GM23338 (cell line): ENCODE results near the gene S1PR2. TPM values are rescaled to one million over a fixed set of nuclear protein-coding genes. Genes with fewer than 3 reads are reported as not detected.

Experiments used
- ATAC-seq: fragments of 200-7000 bp; cut with Tn5 transposase; 3 replicates; pipeline ENCODE4 v1.9.1; 2020
- DNase-seq: peaks from one replicate; pipeline ENCODE4 v3.0.0-alpha.2; 2015; ENCODE audit warnings: low spot score
- H2AFZ ChIP-seq: fragments of 200-600 bp; sonication (generic); 2 replicates; pipeline ENCODE4 v1.8.0; 2016; ENCODE audit warnings: antibody characterized with exemption, mild to moderate bottlenecking, moderate library complexity
- H3F3A ChIP-seq: fragments of 200-600 bp; sonication (generic); replicated peaks from 2 replicates; pipeline ENCODE4 v1.8.0; 2017; ENCODE audit warnings: antibody characterized with exemption, mixed run types, low read depth
- H3K27ac ChIP-seq: fragments of 200-600 bp; sonication (generic); 2 replicates; pipeline ENCODE4 v1.6.1; 2016; ENCODE audit warnings: low read depth
- H3K27me3 ChIP-seq: fragments of 200-600 bp; sonication (generic); 2 replicates; pipeline ENCODE4 v1.8.0; 2016; ENCODE audit warnings: mild to moderate bottlenecking, mixed run types, moderate library complexity; ENCODE audit not compliant: insufficient read depth
- H3K36me3 ChIP-seq: fragments of 200-600 bp; sonication (generic); 2 replicates; pipeline ENCODE4 v1.8.0; 2016; ENCODE audit warnings: mild to moderate bottlenecking; ENCODE audit not compliant: insufficient read depth
- H3K4me1 ChIP-seq: fragments of 200-600 bp; sonication (generic); 2 replicates; pipeline ENCODE4 v1.8.0; 2016; ENCODE audit warnings: mild to moderate bottlenecking, moderate library complexity; ENCODE audit not compliant: insufficient read depth
- H3K4me2 ChIP-seq: fragments of 200-600 bp; sonication (generic); 2 replicates; pipeline ENCODE4 v1.7.1; 2017; ENCODE audit warnings: mixed run types
- H3K4me3 ChIP-seq: fragments of 200-600 bp; sonication (generic); 2 replicates; pipeline ENCODE4 v1.6.1; 2016; ENCODE audit warnings: mixed run types
- H3K79me2 ChIP-seq: fragments of 200-600 bp; sonication (generic); replicated peaks from 2 replicates; pipeline ENCODE4 v1.8.0; 2017; ENCODE audit warnings: mild to moderate bottlenecking; ENCODE audit not compliant: insufficient read depth
- H3K9me2 ChIP-seq: fragments of 200-600 bp; sonication (generic); 2 replicates; pipeline ENCODE4 v1.8.0; 2017; ENCODE audit not compliant: insufficient read depth
- H4K20me1 ChIP-seq: fragments of 200-600 bp; sonication (generic); replicated peaks from 2 replicates; pipeline ENCODE4 v1.8.0; 2017; ENCODE audit warnings: mild to moderate bottlenecking; ENCODE audit not compliant: insufficient read depth
- H3K27ac Mint-ChIP-seq: 2 replicates; pipeline ENCODE4 v1.8.0; 2020; ENCODE audit warnings: inconsistent platforms, mild to moderate bottlenecking, moderate library complexity, mixed read lengths
- H3K27me3 Mint-ChIP-seq: 3 replicates; pipeline ENCODE4 v1.8.0; 2022; ENCODE audit warnings: low read depth, mild to moderate bottlenecking, moderate library complexity, mixed read lengths, inconsistent platforms; ENCODE audit not compliant: insufficient read depth, poor library complexity
- H3K36me3 Mint-ChIP-seq: 3 replicates; pipeline ENCODE4 v1.8.0; 2021; ENCODE audit warnings: low read depth, mild to moderate bottlenecking, inconsistent platforms, moderate library complexity, mixed read lengths
- H3K4me1 Mint-ChIP-seq: 3 replicates; pipeline ENCODE4 v1.8.0; 2020; ENCODE audit warnings: mild to moderate bottlenecking, inconsistent platforms, mixed read lengths
- H3K4me3 Mint-ChIP-seq: 3 replicates; pipeline ENCODE4 v1.8.0; 2021; ENCODE audit warnings: moderate library complexity, mild to moderate bottlenecking, inconsistent platforms, mixed read lengths
- H3K9me3 Mint-ChIP-seq: 3 replicates; pipeline ENCODE4 v1.8.0; 2020; ENCODE audit warnings: moderate library complexity, mild to moderate bottlenecking, inconsistent platforms, mixed read lengths
- CREB1 ChIP-seq: fragments of 250-450 bp; sonication (Bioruptor Pico); IDR thresholded peaks from 2 replicates; pipeline ENCODE4 v1.5.0; 2020; ENCODE audit warnings: low read depth, mild to moderate bottlenecking, moderate library complexity
- CTCF ChIP-seq, 2 experiments: fragments of 200-600 bp in 1 of 2; sonication (generic) in 1 of 2; conservative IDR thresholded peaks; 2 replicates each; pipeline versions ENCODE4 v1.5.1 to v1.6.1; 2016 to 2017; ENCODE audit warnings: antibody characterized with exemption in 2 of 2, low read depth in 2 of 2, mild to moderate bottlenecking in 2 of 2, moderate library complexity in 1 of 2
- ETS1 ChIP-seq: IDR thresholded peaks from 2 replicates; pipeline ENCODE4 v1.6.1; 2016; ENCODE audit warnings: antibody characterized with exemption
- EZH2 ChIP-seq: fragments of 200-600 bp; sonication (generic); IDR thresholded peaks from one replicate; pipeline ENCODE4 v1.8.0; 2017; ENCODE audit warnings: antibody characterized with exemption, mild to moderate bottlenecking, low read depth; ENCODE audit not compliant: unreplicated experiment
- JUNB ChIP-seq: IDR thresholded peaks from one replicate; pipeline ENCODE4 v1.6.1; 2016; ENCODE audit warnings: antibody characterized with exemption; ENCODE audit not compliant: unreplicated experiment
- NANOG ChIP-seq: IDR thresholded peaks from 2 replicates; pipeline ENCODE4 v1.6.1; 2016; ENCODE audit warnings: antibody characterized with exemption, borderline replicate concordance
- POLR2AphosphoS5 ChIP-seq: IDR thresholded peaks from 2 replicates; pipeline ENCODE4 v1.6.1; 2016; ENCODE audit warnings: antibody characterized with exemption, low read depth
- STAT1 ChIP-seq: IDR thresholded peaks from one replicate; pipeline ENCODE4 v1.6.1; 2016; ENCODE audit warnings: antibody characterized with exemption; ENCODE audit not compliant: unreplicated experiment
- ZNF114 ChIP-seq: fragments of 250-450 bp; sonication (Bioruptor Pico); IDR thresholded peaks from 2 replicates; pipeline ENCODE4 v1.5.0; 2020; ENCODE audit warnings: mild to moderate bottlenecking, moderate library complexity
- ZNF462 ChIP-seq: fragments of 250-450 bp; sonication (Bioruptor Pico); IDR thresholded peaks from 2 replicates; pipeline ENCODE4 v1.5.0; 2020; ENCODE audit warnings: mild to moderate bottlenecking, moderate library complexity
- long read RNA-seq: library from polyadenylated mRNA; unstranded; transcript quantifications from one replicate; pipeline ENCODE4 v2.0.0, GENCODE V29; 2020; ENCODE audit not compliant: unreplicated experiment
- polyA plus RNA-seq: library from polyadenylated mRNA; unstranded; fragments of >200 nt; fragmentation: Nextera tagmentation; extraction: Ambion mirVana; gene quantifications from 2 replicates; pipeline ENCODE4 v1.2.1, GENCODE V29; 2016
- total RNA-seq: library from RNA; depleted of rRNA; stranded (reverse); fragments of >200 nt; shearing (Covaris generic); gene quantifications from 2 replicates; pipeline ENCODE4 v1.2.3, GENCODE V29; 2014; rRNA removed

S1PR2 gene
- 13.2 and 13.9 TPM in 2 replicates for total RNA-seq
- 8.9 and 9.2 TPM in 2 replicates for polyA plus RNA-seq
- long read RNA-seq, partial matches to known transcripts = 0 of 13 reads
- long read RNA-seq, other reads (novel, unspliced or antisense) = 12 of 13 reads

- H3K9me3 Mint-ChIP-seq = no peaks in the 10 kb centered on the region
- peaks cover 13% of the 10 kb centered on the region for H3K27me3 Mint-ChIP-seq
- no peaks in the 10 kb centered on the region for H3K36me3 ChIP-seq
- H3K4me1 Mint-ChIP-seq = peaks cover 15% of the 10 kb centered on the region
- no peaks in the 10 kb centered on the region for H3K9me2 ChIP-seq
- no peaks in the 10 kb centered on the region for H3K27me3 ChIP-seq
- peaks cover 3% of the 10 kb centered on the region for H3K4me1 ChIP-seq
- peaks cover 8% of the 10 kb centered on the region; the same call in 1 of the 2 replicates for H3K79me2 ChIP-seq
- H3F3A ChIP-seq = peaks cover 8% of the 10 kb centered on the region
- peak within 1 kb of the TSS; percentile 84 for H3K27ac ChIP-seq
- TF ChIP-seq POLR2AphosphoS5 (peak; percentile 69), CREB1 (peak; percentile 97), CTCF (conservative IDR thresholded peaks at IDR 0.05; ENCODE audit: low read depth in 2 of 2) (no peak)
- H3K4me2 ChIP-seq = peak within 1 kb of the TSS; percentile 90
- H2AFZ ChIP-seq = peak within 1 kb of the TSS; percentile 92
- H3K4me3 ChIP-seq = peak within 1 kb of the TSS; percentile 88
- no peaks in the 10 kb centered on the region; the same call in 1 of the 2 replicates for H4K20me1 ChIP-seq
- H3K27ac Mint-ChIP-seq = peak within 1 kb of the TSS; percentile 85
- H3K36me3 Mint-ChIP-seq = no peaks in the 10 kb centered on the region
- ATAC-seq (peak; percentile 78), DNase-seq (peak; percentile 91)
- H3K4me3 Mint-ChIP-seq = peak within 1 kb of the TSS; percentile 78
These were observed at the start of gene S1PR2 for GRCh38 chr19:10230861-10231611. S1PR2 (minus strand) TSS chr19:10231331; CDS start chr19:10224905, 6,426 bp downstream.

GRCh38 chr19:10279737-10280442 lies 48.8 kb upstream of the S1PR2 start:
- no peaks in the 10 kb centered on the region for H3K27me3 ChIP-seq
- Mint-ChIP-seq H3K36me3 (peaks cover 7% of the 10 kb centered on the region; the same call in 2 of the 3 replicates), H3K27ac (no peak overlapping the region), H3K27me3 (peaks cover 2% of the 10 kb centered on the region), H3K9me3 (no peaks in the 10 kb centered on the region), H3K4me1 (0 out of 3 replicates have a peak, but pooled peaks cover 4% of the 10 kb centered on the region), H3K4me3 (no peak overlapping the region)
- H3K79me2 ChIP-seq = no peaks in the 10 kb centered on the region
- no peaks in the 10 kb centered on the region for H3K4me1 ChIP-seq
- H3K4me2 ChIP-seq = no peak overlapping the region
- no peaks in the 10 kb centered on the region for H3K9me2 ChIP-seq
- no peak for ATAC-seq
- H2AFZ ChIP-seq = no peak overlapping the region
- peaks cover 6% of the 10 kb centered on the region; the same call in 1 of the 2 replicates for H4K20me1 ChIP-seq
- DNase-seq = no peak
- H3K4me3 ChIP-seq = no peak overlapping the region
- H3F3A ChIP-seq = no peaks in the 10 kb centered on the region
- H3K36me3 ChIP-seq = no peaks in the 10 kb centered on the region
- no peak overlapping the region for H3K27ac ChIP-seq
- TF ChIP-seq NANOG (no peak), ETS1 (no peak), POLR2AphosphoS5 (no peak), JUNB (no peak), EZH2 (no peak), CREB1 (no peak), ZNF114 (CRISPR knock-in tag) (no peak), STAT1 (no peak), ZNF462 (CRISPR knock-in tag) (no peak)
